IMR-90 (cell line): ENCODE data around the gene GYPB.
"Not testable (repeated sequence)": the region's sequence is repeated elsewhere in the genome, so short reads cannot be mapped to it uniquely, and the experiment has no call there.

ENCODE experiments used
- CEBPB ChIP-seq: IDR thresholded peaks from 2 replicates; pipeline ENCODE4 v1.6.1; 2012; ENCODE audit warnings: low read depth, low read length, improper control_type of control experiment
- CTCF ChIP-seq: conservative IDR thresholded peaks from 2 replicates; pipeline ENCODE4 v1.5.1; 2012; ENCODE audit warnings: mild to moderate bottlenecking, low read depth, low read length, improper control_type of control experiment
- MAFK ChIP-seq: IDR thresholded peaks from 2 replicates; pipeline ENCODE4 v1.6.1; 2012; ENCODE audit warnings: low read depth, low read length, improper control_type of control experiment
- MXI1 ChIP-seq: IDR thresholded peaks from 2 replicates; pipeline ENCODE4 v1.6.1; 2012; ENCODE audit warnings: low read depth, mild to moderate bottlenecking, low read length, moderate library complexity, borderline replicate concordance
- POLR2A ChIP-seq: IDR thresholded peaks from 2 replicates; pipeline ENCODE4 v1.6.1; 2012; ENCODE audit warnings: mild to moderate bottlenecking, low read depth, low read length
- RAD21 ChIP-seq: IDR thresholded peaks from 2 replicates; pipeline ENCODE4 v1.6.1; 2012; ENCODE audit warnings: low read length, improper control_type of control experiment

DNA sequence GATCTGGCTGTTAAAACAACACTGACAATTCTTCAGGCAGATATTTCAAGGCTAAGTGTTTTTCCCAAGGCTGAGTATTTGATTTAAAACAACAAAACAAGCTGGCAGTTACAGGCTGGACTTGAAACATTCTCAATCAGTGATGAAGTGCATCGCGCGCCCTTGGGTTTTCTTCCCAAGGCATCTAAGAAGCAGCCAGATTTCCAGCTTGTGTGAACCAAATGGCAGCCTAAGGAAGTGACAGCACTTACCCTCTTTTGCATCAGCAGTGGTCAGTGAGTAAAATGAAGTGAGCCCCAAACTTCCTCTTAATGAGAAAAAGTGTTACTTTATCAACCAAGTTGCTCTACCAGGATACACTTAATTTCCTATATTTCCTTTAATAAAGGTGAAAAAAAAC is 12.2 kb upstream of the GYPB start:
- TF ChIP-seq CTCF, RAD21, CEBPB, MAFK, MXI1, POLR2A: not testable (repeated sequence)
